Measurements from ENCODE around the gene TLR3.

TLR3 gene

DNA sequence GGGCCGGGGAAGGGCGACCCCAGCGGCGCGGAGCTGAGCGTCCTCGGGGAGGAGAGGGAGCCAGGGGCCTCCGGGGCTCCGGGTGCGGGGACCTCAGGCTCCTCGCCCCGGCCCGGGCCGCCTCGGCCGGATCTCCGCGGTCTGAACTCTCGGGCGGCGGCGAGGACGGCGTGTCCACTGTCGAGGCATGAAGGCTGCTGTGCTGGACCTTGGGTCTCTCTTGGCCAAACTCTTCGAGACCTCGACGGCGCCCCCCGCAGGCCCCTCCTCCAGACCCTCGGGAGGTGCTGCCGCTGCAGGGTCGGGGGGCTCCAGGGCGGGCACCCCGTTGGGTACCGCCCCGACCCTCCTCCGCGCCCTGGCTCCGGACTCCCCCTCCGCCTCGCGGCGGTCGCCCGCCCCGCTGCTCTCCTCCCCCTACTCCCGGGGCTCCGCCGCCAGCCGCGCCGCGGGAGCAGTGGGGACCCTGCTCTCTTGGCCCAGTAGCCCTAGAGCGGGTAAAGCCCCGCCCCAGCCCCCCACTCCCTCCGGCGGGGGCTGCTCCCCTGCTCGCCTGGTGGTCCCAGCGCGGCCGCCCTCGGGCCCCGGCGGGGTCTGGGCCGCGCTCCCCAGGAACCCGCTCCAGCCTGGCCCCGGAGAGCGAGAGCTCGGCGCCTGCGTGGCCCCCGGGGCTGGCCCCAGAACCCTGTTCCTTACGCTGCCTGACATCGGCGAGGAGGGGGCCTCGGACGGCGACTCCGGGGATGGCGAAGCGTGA is 36.1 kb downstream of the TLR3 start:
- no peak for DNase-seq (ENCODE audit: low read depth in 2 of 2)

DNA sequence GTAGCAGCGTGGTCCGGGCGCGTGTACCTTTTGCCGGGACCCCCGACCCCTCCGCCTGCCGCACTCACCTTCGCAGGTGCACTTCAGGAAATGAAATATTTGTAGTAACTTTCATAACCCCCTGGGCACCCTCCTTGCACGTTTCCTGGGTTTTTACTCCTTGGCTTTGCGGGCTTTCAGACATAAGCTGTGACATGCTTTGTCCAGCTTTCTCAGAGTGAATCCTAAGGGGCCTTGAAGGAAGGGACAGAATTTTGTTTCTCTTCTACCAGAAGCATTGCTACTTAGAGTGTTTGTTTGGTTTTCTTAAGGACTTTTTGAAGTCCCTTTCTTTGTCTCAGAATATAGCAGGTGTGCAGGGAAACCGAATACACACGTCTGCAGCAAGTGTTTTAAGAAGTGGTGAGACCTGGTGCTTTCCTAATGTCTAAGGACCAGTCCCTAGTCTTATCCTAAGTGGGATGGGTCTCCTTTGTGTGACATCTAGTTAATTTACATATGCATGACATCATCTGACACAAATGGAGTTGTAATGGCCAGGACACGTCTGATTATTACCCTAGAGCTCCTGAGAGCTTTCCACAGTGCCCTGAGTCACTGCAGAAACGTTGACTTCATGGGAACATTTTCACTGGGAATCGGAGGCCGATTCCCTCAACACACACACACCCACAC is 36.8 kb downstream of the TLR3 start:
- no peak for DNase-seq (ENCODE audit: low read depth in 2 of 2)

DNA sequence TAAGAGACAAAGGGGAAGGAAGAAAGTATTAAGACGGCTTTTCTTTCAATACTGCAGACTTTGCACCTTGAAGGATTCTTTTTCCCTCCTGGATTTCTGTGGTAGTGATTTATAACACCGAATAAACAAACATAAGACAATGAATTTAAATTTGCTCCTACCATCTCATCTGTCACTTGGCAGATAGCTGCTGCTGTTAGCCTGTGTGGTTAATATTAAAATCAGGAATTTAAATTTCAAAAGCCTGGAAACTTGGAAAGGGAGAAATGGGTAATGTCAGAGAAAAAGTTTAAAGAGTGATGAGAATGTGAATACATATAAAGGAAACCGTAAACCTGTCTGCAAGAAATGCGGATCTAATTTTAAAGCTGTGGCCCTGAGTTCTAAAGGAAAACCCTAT is 39.0 kb downstream of the TLR3 start:
- DNase-seq (ENCODE audit: low read depth in 2 of 2): no peak

DNA sequence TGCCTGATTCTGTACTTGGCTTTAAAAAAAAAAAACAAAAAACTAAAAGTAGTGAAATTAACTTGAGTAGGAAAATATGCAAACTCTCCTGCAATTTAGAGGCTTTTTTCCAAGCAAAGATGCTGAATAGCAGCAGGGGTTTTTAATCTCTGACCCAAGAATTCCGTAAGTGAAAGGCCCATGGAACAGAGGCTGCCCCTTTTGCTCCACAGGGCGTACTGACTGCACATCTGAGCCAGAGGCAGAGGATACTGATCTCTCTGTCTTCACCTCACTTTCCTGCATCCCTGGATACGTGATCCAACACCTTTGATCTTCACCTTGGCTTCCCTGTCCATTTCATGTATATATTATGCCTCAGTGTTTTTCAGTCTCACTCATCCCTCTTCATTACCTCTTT is 39.4 kb downstream of the TLR3 start:
- DNase-seq (ENCODE audit: low read depth in 2 of 2): no peak

DNA sequence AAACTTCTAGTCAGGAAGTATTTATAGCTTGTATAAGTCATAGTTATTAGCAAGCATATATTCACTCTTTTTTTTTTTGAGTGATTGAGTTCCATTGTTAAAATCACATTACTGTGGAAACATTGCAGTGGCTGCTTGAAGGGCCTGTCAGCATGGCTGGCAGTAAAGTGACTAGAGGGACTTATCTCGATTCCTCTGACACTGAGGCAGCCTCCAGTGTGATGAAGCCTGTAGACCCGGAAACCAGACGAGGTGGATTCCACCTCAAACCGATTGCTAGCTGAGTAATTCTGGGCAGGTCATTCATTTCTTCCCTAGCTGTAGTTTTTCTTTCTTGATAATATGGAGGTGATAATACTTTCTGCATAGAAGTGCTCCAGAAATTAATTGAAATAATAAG is 40.3 kb downstream of the TLR3 start:
- DNase-seq (ENCODE audit: low read depth in 2 of 2): no peak

DNA sequence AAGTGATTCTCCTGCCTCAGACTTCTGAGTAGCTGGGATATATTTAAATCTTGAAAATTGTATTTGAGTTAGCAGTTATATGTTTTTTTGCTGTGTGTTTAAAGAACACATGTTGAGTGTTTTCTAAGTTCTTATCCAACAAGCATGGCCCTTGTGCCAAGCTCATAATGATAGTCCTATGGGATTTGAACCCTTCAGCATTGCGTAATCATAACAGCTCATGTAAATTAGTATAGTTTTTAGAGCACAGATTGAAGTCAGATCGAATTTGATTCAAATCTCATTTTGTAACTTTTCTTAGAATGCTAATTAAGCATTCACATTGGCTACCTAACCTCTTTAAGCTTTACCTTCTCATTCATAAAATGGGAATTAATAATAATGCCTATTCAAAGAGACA is 47.7 kb downstream of the TLR3 start:
- no peak for DNase-seq (ENCODE audit: low read depth in 2 of 2)

DNA sequence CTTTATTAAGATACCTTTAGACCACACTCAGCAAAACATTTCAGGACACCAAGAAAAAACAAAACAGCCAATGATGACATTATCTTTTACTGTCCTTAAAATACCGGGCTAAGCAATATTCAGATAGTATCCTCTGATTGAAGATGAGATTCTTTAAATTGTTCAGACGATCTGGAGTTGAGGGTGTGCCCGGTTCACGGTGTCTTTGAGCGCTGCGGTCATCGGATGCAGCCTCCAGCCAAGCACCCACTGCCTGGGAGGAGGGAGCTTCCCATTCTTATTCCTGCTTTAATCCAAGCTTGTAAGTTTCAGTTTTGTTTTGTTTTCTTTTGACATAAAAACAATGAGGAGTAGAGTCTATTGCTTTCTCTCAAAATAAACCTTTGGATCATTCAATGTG is 49.6 kb downstream of the TLR3 start:
- DNase-seq (ENCODE audit: low read depth in 2 of 2): no peak

DNA sequence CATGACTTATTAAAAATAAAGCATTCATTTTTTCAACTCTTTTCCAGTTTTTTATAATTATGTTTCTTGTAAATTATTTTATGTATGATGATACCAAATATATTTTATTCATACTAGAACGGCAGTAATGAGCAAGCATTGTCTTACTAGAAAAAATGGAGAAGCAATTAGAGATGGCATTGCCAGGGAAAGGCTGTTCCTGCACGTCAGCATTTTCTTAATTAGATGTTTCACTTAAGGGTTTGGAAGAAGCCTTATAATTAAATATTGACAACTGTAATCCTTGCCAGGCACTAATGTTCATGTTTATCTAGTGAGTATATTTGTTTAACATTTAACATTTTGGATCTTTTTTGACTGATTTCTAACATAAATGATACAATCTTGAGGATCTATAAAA is 52.1 kb downstream of the TLR3 start:
- DNase-seq (ENCODE audit: low read depth in 2 of 2): no peak

DNA sequence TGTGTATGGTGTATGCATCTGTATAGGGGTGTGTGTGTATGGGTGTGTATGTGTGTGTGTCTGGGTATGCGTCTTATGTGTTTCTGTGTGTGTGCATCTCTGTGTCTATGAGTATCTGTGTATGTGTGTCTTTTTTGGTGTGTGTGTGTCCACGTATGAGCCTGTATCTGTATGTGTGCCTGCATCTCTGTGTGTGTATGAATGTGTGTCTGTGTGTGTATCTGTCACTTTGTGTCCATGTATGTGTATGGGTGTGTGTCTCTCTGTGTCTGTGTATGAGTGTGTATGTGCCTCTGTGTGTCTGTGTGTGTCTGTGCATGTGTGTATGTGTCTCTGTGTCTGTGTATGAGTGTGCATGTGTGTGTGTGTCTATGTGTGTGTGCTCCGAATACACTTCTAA is 59.9 kb downstream of the TLR3 start:
- no peak for DNase-seq (ENCODE audit: low read depth in 2 of 2)

DNA sequence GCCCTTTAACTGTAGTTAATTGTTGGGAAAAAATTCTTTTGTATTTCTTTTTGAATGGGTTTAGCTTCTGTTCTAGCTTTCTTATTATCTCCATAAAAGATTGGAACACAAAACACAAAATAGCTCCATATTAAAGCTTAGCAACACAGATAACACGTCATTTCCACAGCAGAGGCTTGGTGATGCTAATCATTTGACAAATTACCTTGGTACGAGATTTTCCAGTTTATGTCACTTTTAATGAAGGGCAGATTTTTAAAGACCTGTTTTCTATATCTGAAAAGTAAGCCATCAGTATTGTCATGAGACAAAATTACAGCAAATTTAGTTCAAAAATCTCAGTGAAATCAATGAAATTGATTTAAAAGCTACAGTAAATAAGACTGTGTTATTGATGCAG is 63.0 kb downstream of the TLR3 start:
- no peak for DNase-seq (ENCODE audit: low read depth in 2 of 2)

DNA sequence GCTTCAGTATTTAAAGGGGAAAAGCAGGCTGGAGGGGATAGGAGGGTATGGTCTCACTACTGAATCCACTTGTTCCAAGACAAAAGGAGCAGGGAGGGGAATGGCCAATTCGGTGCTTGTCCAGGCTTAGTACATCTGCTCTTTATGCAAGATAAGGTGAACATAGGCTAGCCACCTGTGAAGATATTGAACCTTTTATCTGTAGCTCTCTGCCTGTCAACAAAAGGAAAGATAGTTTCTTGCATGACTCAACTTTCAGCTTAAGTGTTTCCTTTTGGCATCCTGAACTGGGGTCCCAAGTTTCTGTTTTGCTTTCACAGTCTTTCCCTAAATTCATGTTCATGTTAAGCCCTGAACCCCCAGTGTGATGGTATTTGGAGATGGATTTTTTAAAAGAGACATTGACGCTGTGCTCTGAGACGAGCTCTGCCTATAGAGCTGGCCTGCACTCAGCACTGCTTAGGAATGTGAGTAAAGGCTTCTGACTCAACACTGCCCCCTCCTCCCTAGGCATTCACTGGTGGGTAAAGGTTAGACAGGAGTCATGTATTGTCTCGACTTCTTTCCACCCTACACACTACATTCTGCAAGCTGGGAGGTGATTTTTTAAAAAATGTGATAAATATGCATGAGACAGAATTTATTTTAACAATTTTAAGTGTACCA is 63.8 kb downstream of the TLR3 start:
- no peak for DNase-seq (ENCODE audit: low read depth in 2 of 2)

DNA sequence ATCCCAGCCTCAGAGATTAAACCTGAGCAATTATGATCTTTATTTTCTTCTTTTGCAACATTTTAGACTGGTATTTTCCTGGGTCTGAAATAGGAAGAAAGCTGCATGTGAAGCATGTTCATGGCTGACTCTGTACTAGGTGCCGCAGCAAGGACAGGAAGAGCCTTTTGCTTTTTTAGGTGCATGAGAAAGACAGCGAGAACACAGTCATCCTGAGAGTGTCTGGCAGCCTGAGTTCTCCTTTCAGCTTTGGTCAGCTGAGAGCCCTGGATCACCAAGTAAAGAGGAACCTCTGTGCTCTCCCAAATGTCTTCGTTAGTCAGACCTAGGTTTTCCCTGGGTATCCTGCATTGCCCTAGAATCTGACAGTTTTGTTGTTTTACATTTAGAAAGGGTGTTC is 65.3 kb downstream of the TLR3 start:
- no peak for DNase-seq (ENCODE audit: low read depth in 2 of 2)

DNA sequence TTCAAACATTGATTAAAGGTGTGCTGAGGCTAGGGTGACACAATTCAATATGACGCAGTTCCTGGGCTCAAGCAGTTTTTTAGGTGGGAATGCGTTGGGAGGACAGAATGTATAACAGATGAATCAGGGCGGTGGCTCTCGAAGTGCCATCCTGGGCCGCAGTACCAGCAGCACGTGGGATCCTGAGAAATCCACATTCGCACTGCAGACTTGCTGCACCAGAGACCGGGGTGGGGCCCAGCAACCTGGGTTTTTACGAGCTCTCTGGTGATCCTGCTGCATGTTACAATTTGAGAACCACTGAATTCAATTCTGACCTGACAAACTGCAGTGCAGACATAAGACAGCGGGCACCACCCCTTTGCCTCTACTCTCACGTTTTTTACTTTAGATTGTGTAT is 65.9 kb downstream of the TLR3 start:
- DNase-seq (ENCODE audit: low read depth in 2 of 2): no peak

DNA sequence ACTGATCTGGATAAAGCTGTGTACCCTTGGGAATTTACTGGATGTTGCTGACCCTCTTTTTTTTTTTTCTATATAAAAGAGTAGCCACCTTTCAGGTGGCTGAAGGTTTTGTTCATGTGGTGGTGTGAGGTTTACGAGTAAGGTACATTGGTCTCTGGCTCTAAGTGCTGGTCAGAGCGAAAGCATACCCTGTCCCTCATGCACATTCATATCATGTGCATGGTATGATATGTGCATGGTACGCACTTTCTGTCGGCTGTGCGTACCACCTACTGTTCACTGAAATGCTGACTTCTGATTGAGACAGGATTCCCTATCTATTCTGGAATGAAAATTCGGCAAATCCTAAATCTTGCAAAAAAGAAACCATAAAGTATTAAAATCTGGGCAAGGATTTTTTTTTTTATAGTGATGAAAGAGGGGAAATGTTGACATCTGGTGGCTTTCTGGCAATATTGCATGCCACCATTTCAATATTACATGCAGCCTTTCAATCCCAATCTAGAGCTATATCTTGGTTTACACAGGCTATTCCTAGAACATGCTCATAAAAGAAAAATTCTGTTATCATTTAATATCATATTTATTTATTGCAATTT is 68.3 kb downstream of the TLR3 start:
- no peak for DNase-seq (ENCODE audit: low read depth in 2 of 2)

All from stimulated activated CD8-positive, alpha-beta memory T cell treated with anti-CD3 and anti-CD28 coated beads, Interleukin-15, amount 100 ng/mL, for 4 hours (primary cell).